GM12878 (cell line): ENCODE measurements around the gene TMEM223. TPM values are rescaled to one million over a fixed set of nuclear protein-coding genes. Genes with fewer than 3 reads are reported as not detected.

ENCODE experiments used
- CHD2 ChIP-seq: IDR thresholded peaks from 2 replicates; pipeline ENCODE4 v1.6.1; 2011; ENCODE audit warnings: low read depth, low read length, improper control_type of control experiment, borderline replicate concordance
- CREB1 ChIP-seq: IDR thresholded peaks from 2 replicates; pipeline ENCODE4 v1.6.1; 2012; ENCODE audit warnings: low read depth, mild to moderate bottlenecking, inconsistent platforms
- EED ChIP-seq: sonication (generic); IDR thresholded peaks from 2 replicates; pipeline ENCODE4 v1.6.1; 2016; ENCODE audit warnings: antibody characterized with exemption, low read depth
- EP300 ChIP-seq, 2 experiments: fragments of 150-350 bp in 1 of 2; IDR thresholded peaks; 2 replicates each; pipeline ENCODE4 v1.6.1; 2011 to 2012; ENCODE audit warnings: low read depth in 2 of 2, low read length in 2 of 2, borderline replicate concordance in 1 of 2, improper control_type of control experiment in 1 of 2, inconsistent platforms in 1 of 2; ENCODE audit not compliant: control insufficient read depth in 1 of 2
- ESRRA ChIP-seq: IDR thresholded peaks from 2 replicates; pipeline ENCODE4 v1.6.1; 2012; ENCODE audit warnings: mild to moderate bottlenecking, low read length, improper control_type of control experiment
- GATAD2B ChIP-seq: fragments of 450-650 bp; conservative IDR thresholded peaks from 2 replicates; pipeline ENCODE4 v1.6.1; 2017; ENCODE audit warnings: low read depth, mild to moderate bottlenecking, moderate library complexity
- KDM1A ChIP-seq: fragments of 200-600 bp; sonication (generic); IDR thresholded peaks from 2 replicates; pipeline ENCODE4 v1.6.1; 2016; ENCODE audit warnings: borderline replicate concordance
- MXI1 ChIP-seq: fragments of 150-350 bp; IDR thresholded peaks from 2 replicates; pipeline ENCODE4 v1.6.1; 2011; ENCODE audit warnings: low read depth, mild to moderate bottlenecking, inconsistent platforms, low read length, improper control_type of control experiment
- MYB ChIP-seq: fragments of 150-350 bp; IDR thresholded peaks from 2 replicates; pipeline ENCODE4 v1.6.1; 2014; ENCODE audit warnings: mild to moderate bottlenecking, low read depth, low read length, borderline replicate concordance
- MYC ChIP-seq: IDR thresholded peaks from 2 replicates; pipeline ENCODE4 v1.6.1; 2011; ENCODE audit warnings: mild to moderate bottlenecking, low read length, moderate library complexity, inconsistent platforms; ENCODE audit not compliant: insufficient read depth, insufficient replicate concordance, insufficient read length, severe bottlenecking
- NBN ChIP-seq: fragments of 450-650 bp; IDR thresholded peaks from 2 replicates; pipeline ENCODE4 v1.6.1; 2016
- NFYB ChIP-seq: IDR thresholded peaks from 2 replicates; pipeline ENCODE4 v1.6.1; 2011; ENCODE audit warnings: low read depth, mild to moderate bottlenecking, low read length, improper control_type of control experiment, moderate library complexity; ENCODE audit not compliant: insufficient read depth
- NR2C2 ChIP-seq: IDR thresholded peaks from 2 replicates; pipeline ENCODE4 v1.6.1; 2011; ENCODE audit warnings: borderline replicate concordance, low read depth; ENCODE audit not compliant: control insufficient read depth, insufficient read length
- PAX8 ChIP-seq: fragments of 450-650 bp; IDR thresholded peaks from 2 replicates; pipeline ENCODE4 v1.6.1; 2017; ENCODE audit warnings: mild to moderate bottlenecking, moderate library complexity
- PML ChIP-seq: IDR thresholded peaks from 2 replicates; pipeline ENCODE4 v1.6.1; 2012; ENCODE audit warnings: low read length, inconsistent platforms
- POLR2AphosphoS2 ChIP-seq: IDR thresholded peaks from 2 replicates; pipeline ENCODE4 v1.6.1; 2011; ENCODE audit warnings: low read depth, mild to moderate bottlenecking, low read length, improper control_type of control experiment, moderate library complexity
- RB1 ChIP-seq: fragments of 450-650 bp; formaldehyde crosslinking; IDR thresholded peaks from 2 replicates; pipeline ENCODE4 v1.6.1; 2017; ENCODE audit warnings: mild to moderate bottlenecking, borderline replicate concordance
- SIX5 ChIP-seq: IDR thresholded peaks from 2 replicates; pipeline ENCODE4 v1.6.1; 2011; ENCODE audit warnings: mild to moderate bottlenecking, low read depth, low read length, moderate library complexity; ENCODE audit not compliant: severe bottlenecking
- SMAD1 ChIP-seq: fragments of 450-650 bp; IDR thresholded peaks from 2 replicates; pipeline ENCODE4 v1.6.1; 2018; ENCODE audit warnings: mild to moderate bottlenecking, low read depth; ENCODE audit not compliant: partially characterized antibody
- SMC3 ChIP-seq: IDR thresholded peaks from 2 replicates; pipeline ENCODE4 v1.6.1; 2011; ENCODE audit warnings: low read length, improper control_type of control experiment, borderline replicate concordance
- TAF1 ChIP-seq: IDR thresholded peaks from 2 replicates; pipeline ENCODE4 v1.6.1; 2011; ENCODE audit warnings: mild to moderate bottlenecking, low read depth, low read length, borderline replicate concordance
- YY1 ChIP-seq: IDR thresholded peaks from 2 replicates; pipeline ENCODE4 v1.6.1; 2011; ENCODE audit warnings: low read depth, mild to moderate bottlenecking, low read length
- ZBED1 ChIP-seq: IDR thresholded peaks from 2 replicates; pipeline ENCODE4 v1.6.1; 2016; ENCODE audit warnings: borderline replicate concordance
- ZNF207 ChIP-seq: fragments of 450-650 bp; IDR thresholded peaks from 2 replicates; pipeline ENCODE4 v1.6.1; 2014; ENCODE audit warnings: antibody characterized with exemption, mild to moderate bottlenecking, borderline replicate concordance
- polyA plus RNA-seq, 11 experiments: library from polyadenylated mRNA; depleted of rRNA in 4 of 11; unstranded in 6 of 11; stranded (reverse) in 5 of 11; fragments of >200 nt; fragmentation: Nextera tagmentation in 4 of 11; fragmentation: Illumina TruSeq in 1 of 11; extraction: Ambion mirVana in 4 of 11; extraction: Trizol in 1 of 11; gene quantifications; 1 replicate in 1 of 11; 2 replicates in 10 of 11; pipeline versions ENCODE4 v1.2.1 to v1.2.3, GENCODE V29; 2011 to 2016; ENCODE audit warnings: inconsistent platforms in 2 of 11, missing spikeins in 2 of 11, low read depth in 1 of 11
- total RNA-seq, 4 experiments: library from RNA; depleted of rRNA in 3 of 4; stranded (reverse); fragments of >200 nt in 3 of 4; fragmentation: Illumina TruSeq in 1 of 4; extraction: Trizol in 1 of 4; gene quantifications; 2 replicates each; pipeline versions ENCODE4 v1.2.1 to v1.2.3, GENCODE V29; 2013 to 2021
- TF ChIP-seq, protein P1 (sequence below): fragments of 450-650 bp; IDR thresholded peaks from 2 replicates; pipeline ENCODE4 v1.6.1; 2017; ENCODE audit warnings: borderline replicate concordance
- TF ChIP-seq, protein P2 (sequence below): fragments of 450-650 bp; IDR thresholded peaks from 2 replicates; pipeline ENCODE4 v1.6.1; 2017; ENCODE audit warnings: antibody characterized with exemption, mild to moderate bottlenecking, moderate library complexity

The TMEM223 gene
- total and polyA plus RNA-seq, 10 of the 15 experiments (the other 5 are each of a cell fraction or from before 2014, with no cell fraction given), result 5.3 to 33.2 (median 14.0) TPM

DNA sequence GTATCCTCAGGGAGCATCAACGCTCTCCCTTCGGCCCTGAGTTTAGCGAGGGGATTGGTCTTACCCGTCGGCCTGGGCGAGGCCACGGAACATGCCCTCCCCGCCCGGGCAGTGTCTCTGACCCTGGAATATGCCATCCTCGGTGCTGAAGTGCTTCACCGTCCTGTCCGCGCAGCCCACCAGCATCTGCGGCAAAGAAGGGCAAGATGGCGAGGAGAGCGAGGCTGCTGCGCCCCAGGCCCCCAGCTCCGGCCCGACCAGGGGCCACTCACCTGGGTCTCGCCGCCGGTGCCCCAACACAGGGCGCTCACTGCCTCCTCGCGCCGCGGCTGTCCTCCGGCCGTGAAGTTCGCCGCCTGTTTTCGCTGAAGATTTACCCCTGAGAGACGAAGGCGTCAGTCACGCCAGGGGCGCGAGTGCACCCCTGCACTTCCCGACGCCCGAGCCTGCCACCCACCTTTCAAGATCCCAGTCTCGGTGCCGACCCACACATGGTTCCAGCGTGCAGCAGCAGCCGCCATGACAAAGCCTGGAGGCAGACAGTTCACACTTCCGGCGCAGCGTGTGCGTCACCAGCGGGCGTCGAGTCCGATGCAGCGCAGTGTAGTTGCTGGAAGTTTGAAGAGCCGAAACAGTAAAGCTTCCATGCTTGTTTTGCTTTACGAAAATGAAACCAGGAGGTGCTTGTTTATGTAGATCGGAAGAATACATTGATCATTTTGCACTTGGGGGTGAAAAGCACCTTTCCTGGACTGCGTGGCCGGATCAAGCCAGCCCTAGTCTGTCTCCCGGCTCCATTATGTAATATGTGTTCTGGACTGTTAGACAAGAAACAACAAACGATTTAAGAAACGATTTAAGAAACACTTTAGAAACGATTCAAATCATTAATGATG, 47.5 kb upstream of the TMEM223 start, which contains the start of gene WDR74 (continued):
- peak; percentile 36; the same call in 1 of the 2 replicates for TF ChIP-seq GATAD2B
- TF ChIP-seq, protein P1, sequence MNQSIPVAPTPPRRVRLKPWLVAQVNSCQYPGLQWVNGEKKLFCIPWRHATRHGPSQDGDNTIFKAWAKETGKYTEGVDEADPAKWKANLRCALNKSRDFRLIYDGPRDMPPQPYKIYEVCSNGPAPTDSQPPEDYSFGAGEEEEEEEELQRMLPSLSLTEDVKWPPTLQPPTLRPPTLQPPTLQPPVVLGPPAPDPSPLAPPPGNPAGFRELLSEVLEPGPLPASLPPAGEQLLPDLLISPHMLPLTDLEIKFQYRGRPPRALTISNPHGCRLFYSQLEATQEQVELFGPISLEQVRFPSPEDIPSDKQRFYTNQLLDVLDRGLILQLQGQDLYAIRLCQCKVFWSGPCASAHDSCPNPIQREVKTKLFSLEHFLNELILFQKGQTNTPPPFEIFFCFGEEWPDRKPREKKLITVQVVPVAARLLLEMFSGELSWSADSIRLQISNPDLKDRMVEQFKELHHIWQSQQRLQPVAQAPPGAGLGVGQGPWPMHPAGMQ, result no peak
- TF ChIP-seq ESRRA, result peak; percentile 26; the same call in 1 of the 2 replicates
- TF ChIP-seq KDM1A, result no peak
- TF ChIP-seq POLR2AphosphoS2, result peak; percentile 88; the same call in 1 of the 2 replicates
- no peak for TF ChIP-seq NR2C2
- peak; percentile 64 for TF ChIP-seq SIX5
- TF ChIP-seq TAF1, result peak; percentile 94
- TF ChIP-seq CHD2, result peak; percentile 71
- TF ChIP-seq MXI1, result peak; percentile 100
- TF ChIP-seq PML, result peak; percentile 93
- no peak; a peak in 1 of 4 replicates for TF ChIP-seq EP300 (IDR thresholded peaks at IDR 0.05; ENCODE audit: borderline replicate concordance in 1 of 2, control insufficient read depth in 1 of 2, low read depth in 2 of 2, low read length in 2 of 2)
- peak; percentile 85 for TF ChIP-seq NBN
- no peak for TF ChIP-seq EED
- no peak for TF ChIP-seq SMC3
- peak; percentile 93 for TF ChIP-seq PAX8
- peak; percentile 100 for TF ChIP-seq CREB1
- TF ChIP-seq MYC, result peak; percentile 95
- TF ChIP-seq YY1, result peak; percentile 98
- TF ChIP-seq, protein P2, sequence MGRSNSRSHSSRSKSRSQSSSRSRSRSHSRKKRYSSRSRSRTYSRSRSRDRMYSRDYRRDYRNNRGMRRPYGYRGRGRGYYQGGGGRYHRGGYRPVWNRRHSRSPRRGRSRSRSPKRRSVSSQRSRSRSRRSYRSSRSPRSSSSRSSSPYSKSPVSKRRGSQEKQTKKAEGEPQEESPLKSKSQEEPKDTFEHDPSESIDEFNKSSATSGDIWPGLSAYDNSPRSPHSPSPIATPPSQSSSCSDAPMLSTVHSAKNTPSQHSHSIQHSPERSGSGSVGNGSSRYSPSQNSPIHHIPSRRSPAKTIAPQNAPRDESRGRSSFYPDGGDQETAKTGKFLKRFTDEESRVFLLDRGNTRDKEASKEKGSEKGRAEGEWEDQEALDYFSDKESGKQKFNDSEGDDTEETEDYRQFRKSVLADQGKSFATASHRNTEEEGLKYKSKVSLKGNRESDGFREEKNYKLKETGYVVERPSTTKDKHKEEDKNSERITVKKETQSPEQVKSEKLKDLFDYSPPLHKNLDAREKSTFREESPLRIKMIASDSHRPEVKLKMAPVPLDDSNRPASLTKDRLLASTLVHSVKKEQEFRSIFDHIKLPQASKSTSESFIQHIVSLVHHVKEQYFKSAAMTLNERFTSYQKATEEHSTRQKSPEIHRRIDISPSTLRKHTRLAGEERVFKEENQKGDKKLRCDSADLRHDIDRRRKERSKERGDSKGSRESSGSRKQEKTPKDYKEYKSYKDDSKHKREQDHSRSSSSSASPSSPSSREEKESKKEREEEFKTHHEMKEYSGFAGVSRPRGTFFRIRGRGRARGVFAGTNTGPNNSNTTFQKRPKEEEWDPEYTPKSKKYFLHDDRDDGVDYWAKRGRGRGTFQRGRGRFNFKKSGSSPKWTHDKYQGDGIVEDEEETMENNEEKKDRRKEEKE, result no peak
- no peak; the same call in 1 of the 2 replicates for TF ChIP-seq MYB
- no peak for TF ChIP-seq NFYB
- no peak; the same call in 1 of the 2 replicates for TF ChIP-seq ZBED1
- peak; percentile 73 for TF ChIP-seq SMAD1
- peak; percentile 82; the same call in 1 of the 2 replicates for TF ChIP-seq RB1
- TF ChIP-seq ZNF207, result peak; percentile 58
